Liver (tissue), 3 donors: ENCODE measurements around the gene CFAP54.

Source experiments
- EGR1 ChIP-seq, 2 donors: IDR thresholded peaks; 2 replicates each; pipeline ENCODE4 v1.6.1; 2016 to 2018; ENCODE audit warnings: antibody characterized with exemption in 2 of 2, low read depth in 2 of 2
- GABPA ChIP-seq, 2 donors: IDR thresholded peaks in 1 of 2; conservative IDR thresholded peaks in 1 of 2; 2 replicates each; pipeline ENCODE4 v1.6.1; 2016; ENCODE audit warnings: antibody characterized with exemption in 2 of 2, mild to moderate bottlenecking in 1 of 2, moderate library complexity in 1 of 2
- JUND ChIP-seq, 2 donors: IDR thresholded peaks; 2 replicates each; pipeline ENCODE4 v1.6.1; 2016; ENCODE audit warnings: antibody characterized with exemption in 2 of 2
- NR2F2 ChIP-seq: IDR thresholded peaks from 2 replicates; pipeline ENCODE4 v1.6.1; 2016; ENCODE audit warnings: antibody characterized with exemption
- RAD21 ChIP-seq, 2 donors: IDR thresholded peaks; 2 replicates each; pipeline ENCODE4 v1.6.1; 2016; ENCODE audit warnings: antibody characterized with exemption in 2 of 2, mild to moderate bottlenecking in 2 of 2
- RXRA ChIP-seq, 2 donors: IDR thresholded peaks; 2 replicates each; pipeline ENCODE4 v1.6.1; 2017 to 2018; ENCODE audit warnings: antibody characterized with exemption in 2 of 2, mild to moderate bottlenecking in 1 of 2
- SP1 ChIP-seq: IDR thresholded peaks from 2 replicates; pipeline ENCODE4 v1.6.1; 2018; ENCODE audit warnings: antibody characterized with exemption, mild to moderate bottlenecking
- TAF1 ChIP-seq: conservative IDR thresholded peaks from 2 replicates; pipeline ENCODE4 v1.6.1; 2016; ENCODE audit warnings: antibody characterized with exemption, mild to moderate bottlenecking
- YY1 ChIP-seq: IDR thresholded peaks from 2 replicates; pipeline ENCODE4 v1.6.1; 2016; ENCODE audit warnings: antibody characterized with exemption, mild to moderate bottlenecking
- TF ChIP-seq, protein P1 (sequence below): fragments of 150-350 bp; IDR thresholded peaks from 2 replicates; pipeline ENCODE4 v1.5.1; 2017; ENCODE audit warnings: improper control_type of control experiment, low read depth, low read length; ENCODE audit not compliant: missing input control
- TF ChIP-seq, protein P2 (sequence below): IDR thresholded peaks from 2 replicates; pipeline ENCODE4 v1.6.1; 2016; ENCODE audit warnings: antibody characterized with exemption, mild to moderate bottlenecking
- TF ChIP-seq, protein P3 (sequence below): IDR thresholded peaks from 2 replicates; pipeline ENCODE4 v1.6.1; 2016; ENCODE audit warnings: antibody characterized with exemption
- TF ChIP-seq, protein P4 (sequence below): IDR thresholded peaks from 2 replicates; pipeline ENCODE4 v1.6.1; 2016; ENCODE audit warnings: antibody characterized with exemption
- donor health status: healthy.
- donor health status: healthy.

DNA sequence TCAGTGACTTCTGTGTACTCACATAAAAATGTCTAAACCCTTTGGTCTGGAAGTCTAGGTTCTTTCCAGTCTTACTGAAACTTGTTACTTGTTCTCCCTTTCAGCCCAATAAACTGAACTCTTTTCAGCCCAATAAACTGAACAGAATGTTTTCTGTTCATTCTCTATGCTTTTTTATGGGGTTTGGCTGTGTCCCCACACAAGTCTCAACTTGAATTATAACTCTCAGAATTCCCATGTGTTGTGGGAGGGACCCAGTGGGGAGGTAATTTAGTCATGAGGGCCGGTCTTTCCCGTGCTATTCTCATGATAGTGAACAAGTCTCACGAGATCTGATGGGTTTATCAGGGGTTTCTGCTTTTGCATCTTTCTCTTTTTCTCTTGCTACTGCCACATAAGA is 402.7 kb downstream of the CFAP54 start:
- TF ChIP-seq, protein P1, sequence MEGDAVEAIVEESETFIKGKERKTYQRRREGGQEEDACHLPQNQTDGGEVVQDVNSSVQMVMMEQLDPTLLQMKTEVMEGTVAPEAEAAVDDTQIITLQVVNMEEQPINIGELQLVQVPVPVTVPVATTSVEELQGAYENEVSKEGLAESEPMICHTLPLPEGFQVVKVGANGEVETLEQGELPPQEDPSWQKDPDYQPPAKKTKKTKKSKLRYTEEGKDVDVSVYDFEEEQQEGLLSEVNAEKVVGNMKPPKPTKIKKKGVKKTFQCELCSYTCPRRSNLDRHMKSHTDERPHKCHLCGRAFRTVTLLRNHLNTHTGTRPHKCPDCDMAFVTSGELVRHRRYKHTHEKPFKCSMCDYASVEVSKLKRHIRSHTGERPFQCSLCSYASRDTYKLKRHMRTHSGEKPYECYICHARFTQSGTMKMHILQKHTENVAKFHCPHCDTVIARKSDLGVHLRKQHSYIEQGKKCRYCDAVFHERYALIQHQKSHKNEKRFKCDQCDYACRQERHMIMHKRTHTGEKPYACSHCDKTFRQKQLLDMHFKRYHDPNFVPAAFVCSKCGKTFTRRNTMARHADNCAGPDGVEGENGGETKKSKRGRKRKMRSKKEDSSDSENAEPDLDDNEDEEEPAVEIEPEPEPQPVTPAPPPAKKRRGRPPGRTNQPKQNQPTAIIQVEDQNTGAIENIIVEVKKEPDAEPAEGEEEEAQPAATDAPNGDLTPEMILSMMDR = no peak
- TF ChIP-seq GABPA (IDR thresholded peaks at IDR 0.05 in 1 of 2, conservative IDR thresholded peaks at IDR 0.05 in 1 of 2) = no peak
- no peak for TF ChIP-seq RXRA (IDR thresholded peaks at IDR 0.05)
- no peak for TF ChIP-seq SP1
- TF ChIP-seq, protein P2, sequence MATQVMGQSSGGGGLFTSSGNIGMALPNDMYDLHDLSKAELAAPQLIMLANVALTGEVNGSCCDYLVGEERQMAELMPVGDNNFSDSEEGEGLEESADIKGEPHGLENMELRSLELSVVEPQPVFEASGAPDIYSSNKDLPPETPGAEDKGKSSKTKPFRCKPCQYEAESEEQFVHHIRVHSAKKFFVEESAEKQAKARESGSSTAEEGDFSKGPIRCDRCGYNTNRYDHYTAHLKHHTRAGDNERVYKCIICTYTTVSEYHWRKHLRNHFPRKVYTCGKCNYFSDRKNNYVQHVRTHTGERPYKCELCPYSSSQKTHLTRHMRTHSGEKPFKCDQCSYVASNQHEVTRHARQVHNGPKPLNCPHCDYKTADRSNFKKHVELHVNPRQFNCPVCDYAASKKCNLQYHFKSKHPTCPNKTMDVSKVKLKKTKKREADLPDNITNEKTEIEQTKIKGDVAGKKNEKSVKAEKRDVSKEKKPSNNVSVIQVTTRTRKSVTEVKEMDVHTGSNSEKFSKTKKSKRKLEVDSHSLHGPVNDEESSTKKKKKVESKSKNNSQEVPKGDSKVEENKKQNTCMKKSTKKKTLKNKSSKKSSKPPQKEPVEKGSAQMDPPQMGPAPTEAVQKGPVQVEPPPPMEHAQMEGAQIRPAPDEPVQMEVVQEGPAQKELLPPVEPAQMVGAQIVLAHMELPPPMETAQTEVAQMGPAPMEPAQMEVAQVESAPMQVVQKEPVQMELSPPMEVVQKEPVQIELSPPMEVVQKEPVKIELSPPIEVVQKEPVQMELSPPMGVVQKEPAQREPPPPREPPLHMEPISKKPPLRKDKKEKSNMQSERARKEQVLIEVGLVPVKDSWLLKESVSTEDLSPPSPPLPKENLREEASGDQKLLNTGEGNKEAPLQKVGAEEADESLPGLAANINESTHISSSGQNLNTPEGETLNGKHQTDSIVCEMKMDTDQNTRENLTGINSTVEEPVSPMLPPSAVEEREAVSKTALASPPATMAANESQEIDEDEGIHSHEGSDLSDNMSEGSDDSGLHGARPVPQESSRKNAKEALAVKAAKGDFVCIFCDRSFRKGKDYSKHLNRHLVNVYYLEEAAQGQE = no peak
- TF ChIP-seq YY1 = no peak
- TF ChIP-seq, protein P3, sequence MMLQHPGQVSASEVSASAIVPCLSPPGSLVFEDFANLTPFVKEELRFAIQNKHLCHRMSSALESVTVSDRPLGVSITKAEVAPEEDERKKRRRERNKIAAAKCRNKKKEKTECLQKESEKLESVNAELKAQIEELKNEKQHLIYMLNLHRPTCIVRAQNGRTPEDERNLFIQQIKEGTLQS = no peak
- TF ChIP-seq, protein P4, sequence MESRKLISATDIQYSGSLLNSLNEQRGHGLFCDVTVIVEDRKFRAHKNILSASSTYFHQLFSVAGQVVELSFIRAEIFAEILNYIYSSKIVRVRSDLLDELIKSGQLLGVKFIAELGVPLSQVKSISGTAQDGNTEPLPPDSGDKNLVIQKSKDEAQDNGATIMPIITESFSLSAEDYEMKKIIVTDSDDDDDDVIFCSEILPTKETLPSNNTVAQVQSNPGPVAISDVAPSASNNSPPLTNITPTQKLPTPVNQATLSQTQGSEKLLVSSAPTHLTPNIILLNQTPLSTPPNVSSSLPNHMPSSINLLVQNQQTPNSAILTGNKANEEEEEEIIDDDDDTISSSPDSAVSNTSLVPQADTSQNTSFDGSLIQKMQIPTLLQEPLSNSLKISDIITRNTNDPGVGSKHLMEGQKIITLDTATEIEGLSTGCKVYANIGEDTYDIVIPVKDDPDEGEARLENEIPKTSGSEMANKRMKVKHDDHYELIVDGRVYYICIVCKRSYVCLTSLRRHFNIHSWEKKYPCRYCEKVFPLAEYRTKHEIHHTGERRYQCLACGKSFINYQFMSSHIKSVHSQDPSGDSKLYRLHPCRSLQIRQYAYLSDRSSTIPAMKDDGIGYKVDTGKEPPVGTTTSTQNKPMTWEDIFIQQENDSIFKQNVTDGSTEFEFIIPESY = no peak
- TF ChIP-seq JUND (IDR thresholded peaks at IDR 0.05) = no peak
- no peak for TF ChIP-seq TAF1
- no peak for TF ChIP-seq EGR1 (IDR thresholded peaks at IDR 0.05; ENCODE audit: low read depth in 2 of 2)
- no peak for TF ChIP-seq RAD21 (IDR thresholded peaks at IDR 0.05)
- no peak for TF ChIP-seq NR2F2
